ENCODE data around the gene NDUFS8.

NDUFS8 gene

GRCh38 chr11:68049509-68050370, 19.3 kb downstream of the NDUFS8 start:
- DNase-seq (ENCODE audit: low read depth in 2 of 2) = no peak

- no peak for DNase-seq (ENCODE audit: low read depth in 2 of 2)
These were observed 19.9 kb downstream of the NDUFS8 start for GRCh38 chr11:68050371-68050841.

DNA sequence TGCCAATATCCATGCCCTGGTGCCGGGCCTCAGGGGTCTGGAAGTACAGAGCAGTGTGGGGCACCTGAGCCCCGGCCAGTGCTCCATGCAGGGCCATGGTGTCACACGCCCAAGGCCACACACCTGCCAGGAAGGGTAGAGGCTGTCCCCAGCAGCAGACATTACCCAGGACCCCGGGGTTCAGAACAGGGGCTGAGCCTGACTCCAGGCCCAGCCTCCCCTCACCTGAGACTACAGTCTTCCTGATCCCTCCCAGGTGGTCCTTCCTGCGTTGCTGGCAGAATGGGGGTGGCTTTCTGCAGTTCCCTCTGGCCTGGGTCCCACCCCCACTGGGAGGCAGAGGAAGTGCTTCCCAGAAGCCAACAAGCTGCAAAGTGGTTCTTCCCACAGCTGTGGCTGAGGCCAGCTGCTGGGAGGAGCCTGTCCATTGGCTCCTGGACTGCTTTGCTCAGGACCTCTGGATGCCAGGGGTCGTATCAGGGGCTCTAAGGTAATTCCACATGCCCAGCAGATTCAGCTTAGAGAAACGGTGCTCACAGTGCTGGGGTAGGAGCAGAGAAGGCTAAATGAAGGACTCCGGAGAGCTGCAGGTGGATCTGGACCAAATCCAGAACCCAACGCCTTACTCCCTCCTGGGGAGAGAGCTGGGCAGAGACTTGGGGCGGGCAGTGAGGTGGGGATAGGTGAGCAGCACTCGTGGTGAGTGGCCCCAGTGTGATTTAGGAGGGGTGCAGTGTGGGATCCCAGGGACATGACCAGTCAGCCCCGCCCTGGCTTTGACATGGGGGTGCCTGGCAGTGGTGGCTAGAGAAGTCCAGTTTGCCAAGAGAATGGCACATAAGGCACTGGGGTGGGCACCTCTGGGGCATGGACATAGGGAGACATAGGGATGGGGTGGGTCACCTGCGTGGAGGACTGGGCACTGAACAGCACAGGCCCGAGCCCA, 21.0 kb downstream of the NDUFS8 start:
- no peak for DNase-seq (ENCODE audit: low read depth in 2 of 2)

GRCh38 chr11:68052137-68052873, 21.8 kb downstream of the NDUFS8 start:
- DNase-seq (ENCODE audit: low read depth in 2 of 2) = no peak

DNA sequence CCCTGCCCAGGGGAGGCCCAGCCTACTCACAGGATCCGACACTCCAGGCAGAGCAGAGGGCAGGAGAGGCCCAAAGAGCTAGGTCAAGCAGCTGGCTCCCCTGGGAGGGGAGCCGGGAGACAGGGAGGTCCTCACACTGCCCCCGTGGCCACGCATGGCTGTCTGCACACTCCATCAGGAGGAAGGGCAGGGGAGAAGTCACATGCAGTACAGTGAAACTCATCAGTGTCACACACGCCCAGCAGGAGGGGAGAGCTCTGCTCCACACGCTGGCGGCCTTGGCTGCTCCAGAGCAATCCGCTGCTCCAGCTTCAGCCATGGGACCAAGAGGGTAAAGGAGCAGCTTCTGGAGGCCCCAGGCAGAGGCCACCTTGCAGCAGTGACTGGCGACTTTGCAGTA, 22.6 kb downstream of the NDUFS8 start:
- DNase-seq (ENCODE audit: low read depth in 2 of 2) = no peak

DNA sequence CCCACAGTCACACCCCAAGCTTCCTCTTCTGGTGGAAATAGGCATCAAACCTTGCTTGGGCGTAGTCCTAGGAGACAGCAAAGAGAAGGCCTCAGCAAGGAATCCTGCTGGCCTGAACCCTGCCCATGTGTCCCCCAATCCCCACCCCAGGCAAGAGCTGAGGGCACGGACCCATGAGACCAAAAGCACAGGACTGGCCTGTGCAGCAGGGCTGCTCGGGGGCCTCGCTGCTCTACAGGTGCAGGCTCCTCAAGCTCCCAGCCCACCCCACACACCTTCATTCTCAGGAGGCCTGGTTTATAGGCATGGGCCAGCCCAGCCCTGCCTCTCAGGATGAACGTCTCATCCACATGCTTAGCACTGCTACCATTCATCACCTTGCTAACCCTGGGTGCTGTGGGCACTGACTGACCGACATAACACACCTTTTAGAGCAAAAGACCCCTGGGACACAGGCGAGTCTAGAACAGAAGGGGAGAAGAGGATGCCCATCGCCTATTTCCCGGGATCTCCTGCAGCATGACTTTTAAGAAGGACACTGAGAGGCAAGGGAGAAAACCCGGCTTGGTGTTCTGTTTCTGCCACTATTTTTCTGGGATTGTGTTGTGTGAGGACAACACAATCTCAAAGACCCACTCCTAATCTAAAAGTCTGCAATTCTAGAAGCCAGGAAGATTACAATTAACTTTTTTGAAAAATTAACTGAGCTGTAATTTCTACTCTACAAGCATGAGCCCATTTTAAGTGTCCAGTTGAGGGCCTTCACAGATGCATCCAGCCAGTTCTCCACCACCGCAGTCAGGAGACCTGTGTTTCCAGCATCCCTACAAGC, 23.7 kb downstream of the NDUFS8 start:
- DNase-seq (ENCODE audit: low read depth in 2 of 2) = no peak

GRCh38 chr11:68056317-68057285, 26.1 kb downstream of the NDUFS8 start:
- no peak for DNase-seq (ENCODE audit: low read depth in 2 of 2)

DNA sequence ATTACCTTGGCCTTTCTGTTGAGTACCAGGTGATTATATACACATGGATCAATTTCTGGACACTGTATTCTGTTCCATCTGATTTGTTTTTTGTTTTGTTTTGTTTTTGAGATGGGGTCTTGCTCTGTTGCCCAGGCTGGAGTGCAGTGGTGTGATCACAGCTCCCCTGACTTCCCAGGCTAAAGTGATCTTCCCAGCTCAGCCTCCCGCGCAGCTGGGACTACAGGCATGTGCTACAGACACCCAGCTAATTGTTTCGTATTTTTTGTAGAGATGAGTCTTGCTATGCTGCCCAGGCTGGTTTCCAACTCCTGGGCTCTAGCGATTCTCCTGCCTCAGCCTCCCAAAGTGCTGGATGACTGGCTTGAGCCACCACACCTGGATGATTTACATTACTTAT, 27.3 kb downstream of the NDUFS8 start:
- no peak for DNase-seq (ENCODE audit: low read depth in 2 of 2)

DNA sequence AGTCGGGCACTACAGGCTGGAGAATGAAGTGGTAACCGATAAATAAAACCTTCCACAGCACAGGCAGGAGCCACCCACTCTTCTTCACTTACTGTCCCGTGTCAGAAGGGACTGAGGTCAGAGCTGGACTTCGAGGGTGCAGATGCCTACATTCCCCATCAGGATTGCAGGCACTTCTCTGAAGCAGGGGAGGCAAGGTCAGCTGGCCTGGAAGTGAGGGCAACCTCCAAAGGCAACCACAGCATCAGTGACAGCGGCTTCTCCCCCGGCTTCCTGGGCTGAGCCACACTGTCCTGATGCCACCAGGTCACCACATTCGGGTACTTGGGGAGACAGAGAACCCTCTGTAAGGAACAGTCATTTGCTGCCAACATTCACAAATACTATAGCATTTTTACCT, 31.0 kb downstream of the NDUFS8 start:
- DNase-seq (ENCODE audit: low read depth in 2 of 2) = no peak

GRCh38 chr11:68064926-68065325, 34.4 kb downstream of the NDUFS8 start:
- no peak for DNase-seq (ENCODE audit: low read depth in 2 of 2)

GRCh38 chr11:68065841-68066240, 35.4 kb downstream of the NDUFS8 start:
- DNase-seq (ENCODE audit: low read depth in 2 of 2) = no peak

DNA sequence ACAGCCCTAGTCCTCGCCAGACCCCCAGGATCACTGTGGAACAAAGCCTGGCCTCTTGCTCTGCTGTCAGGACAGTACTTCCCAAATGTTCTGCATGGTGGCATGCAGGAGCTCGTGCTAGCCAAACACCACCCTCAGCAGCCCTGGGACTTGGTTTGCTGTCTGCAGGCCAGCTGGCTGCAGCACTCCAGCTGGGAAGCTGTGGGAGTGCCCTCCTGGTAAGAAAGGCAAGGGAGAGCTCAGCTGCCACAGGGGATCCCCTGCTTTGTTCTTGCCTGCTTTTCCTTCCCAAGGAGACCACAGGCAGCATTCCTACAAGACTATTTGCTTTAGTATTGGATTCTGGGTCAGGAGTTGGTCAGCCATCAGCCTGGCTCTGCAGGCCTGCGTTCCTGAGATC, 36.3 kb downstream of the NDUFS8 start:
- DNase-seq (ENCODE audit: low read depth in 2 of 2) = no peak

GRCh38 chr11:68067991-68068390, 37.5 kb downstream of the NDUFS8 start:
- DNase-seq (ENCODE audit: low read depth in 2 of 2) = no peak

GRCh38 chr11:68071281-68072048, 41.0 kb downstream of the NDUFS8 start:
- DNase-seq (ENCODE audit: low read depth in 2 of 2) = no peak

GRCh38 chr11:68074584-68075352, 44.3 kb downstream of the NDUFS8 start:
- DNase-seq (ENCODE audit: low read depth in 2 of 2) = no peak

DNA sequence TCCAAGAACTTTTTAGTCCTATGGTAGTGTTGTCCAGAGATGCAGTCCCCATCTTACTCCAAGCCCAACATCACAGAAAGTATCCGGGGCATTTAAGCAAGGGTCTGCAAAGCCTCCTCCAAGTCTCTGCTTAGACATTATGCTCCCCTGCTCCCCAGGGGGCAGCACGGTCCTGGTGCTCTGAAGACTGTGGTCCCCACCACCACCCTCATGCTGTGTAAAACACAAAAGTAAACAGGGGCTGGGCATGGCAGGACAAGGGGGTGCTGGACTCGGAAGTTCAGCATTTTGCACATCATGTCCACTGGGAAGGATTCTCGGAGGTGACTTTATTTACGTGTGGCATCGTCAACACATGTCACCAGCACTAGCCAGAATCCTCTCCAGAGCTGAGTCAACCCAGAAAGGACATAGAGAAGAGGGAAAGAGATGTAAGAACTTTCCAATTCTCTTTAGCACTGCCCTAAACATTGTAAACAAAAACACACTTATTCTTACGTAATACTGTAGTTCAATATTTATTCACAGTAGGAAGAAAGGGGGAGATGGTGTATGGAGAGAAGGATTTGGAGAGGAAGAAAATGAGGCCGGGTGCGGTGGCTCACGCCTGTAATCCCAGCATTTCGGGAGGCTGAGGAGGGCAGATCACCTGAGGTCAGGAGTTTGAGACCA, 46.0 kb downstream of the NDUFS8 start:
- DNase-seq (ENCODE audit: low read depth in 2 of 2) = no peak

Data from stimulated activated CD8-positive, alpha-beta memory T cell treated with anti-CD3 and anti-CD28 coated beads, Interleukin-7, amount 100 ng/mL, for 1 hour (primary cell).